Body of pancreas (tissue), 4 donors: ENCODE results near the gene CYTH3.

Experiments used
- CTCF ChIP-seq, 7 experiments: fragments of 450-650 bp in 4 of 7; fragments of 200-600 bp in 3 of 7; sonication (generic) in 3 of 7; IDR thresholded peaks; one replicate each; pipeline ENCODE4 v1.5.1; 2016 to 2019; ENCODE audit warnings: antibody characterized with exemption in 7 of 7
- POLR2A ChIP-seq, 3 donors: fragments of 450-650 bp; IDR thresholded peaks; one replicate each; pipeline ENCODE4 v1.6.1; 2016; ENCODE audit warnings: antibody characterized with exemption in 3 of 3, mild to moderate bottlenecking in 2 of 3

- TF ChIP-seq CTCF (IDR thresholded peaks at IDR 0.05) (no peak), POLR2A (IDR thresholded peaks at IDR 0.05) (no peak)
These were observed 70.3 kb downstream of the CYTH3 start for GRCh38 chr7:6202117-6202516.
